KOPT-K1 (cell line): ENCODE measurements around the gene FSTL4.
"Not testable (repeated sequence)": the region's sequence is repeated elsewhere in the genome, so short reads cannot be mapped to it uniquely, and the experiment has no call there.

Source experiments
- H3K27ac ChIP-seq: fragments of 200-600 bp; sonication (generic); 2 replicates; pipeline ENCODE4 v1.5.1; 2016; ENCODE audit warnings: antibody characterized with exemption, mild to moderate bottlenecking, low read depth, low read length; ENCODE audit not compliant: poor library complexity, severe bottlenecking
- H3K36me3 ChIP-seq: fragments of 200-600 bp; sonication (generic); 2 replicates; pipeline ENCODE4 v1.5.1; 2017; ENCODE audit warnings: antibody characterized with exemption, mild to moderate bottlenecking, low read length, moderate library complexity; ENCODE audit not compliant: insufficient read depth
- H3K9me3 ChIP-seq: fragments of 200-600 bp; sonication (generic); 2 replicates; pipeline ENCODE4 v1.5.1; 2017; ENCODE audit warnings: antibody characterized with exemption, low read length, mild to moderate bottlenecking; ENCODE audit not compliant: insufficient read depth, poor library complexity, severe bottlenecking

Gene FSTL4

GRCh38 chr5:133200256-133200655, 412.1 kb downstream of the FSTL4 start:
- no peak overlapping the region for H3K27ac ChIP-seq
- no peaks in the 10 kb centered on the region for H3K36me3 ChIP-seq
- no peaks in the 10 kb centered on the region for H3K9me3 ChIP-seq

DNA sequence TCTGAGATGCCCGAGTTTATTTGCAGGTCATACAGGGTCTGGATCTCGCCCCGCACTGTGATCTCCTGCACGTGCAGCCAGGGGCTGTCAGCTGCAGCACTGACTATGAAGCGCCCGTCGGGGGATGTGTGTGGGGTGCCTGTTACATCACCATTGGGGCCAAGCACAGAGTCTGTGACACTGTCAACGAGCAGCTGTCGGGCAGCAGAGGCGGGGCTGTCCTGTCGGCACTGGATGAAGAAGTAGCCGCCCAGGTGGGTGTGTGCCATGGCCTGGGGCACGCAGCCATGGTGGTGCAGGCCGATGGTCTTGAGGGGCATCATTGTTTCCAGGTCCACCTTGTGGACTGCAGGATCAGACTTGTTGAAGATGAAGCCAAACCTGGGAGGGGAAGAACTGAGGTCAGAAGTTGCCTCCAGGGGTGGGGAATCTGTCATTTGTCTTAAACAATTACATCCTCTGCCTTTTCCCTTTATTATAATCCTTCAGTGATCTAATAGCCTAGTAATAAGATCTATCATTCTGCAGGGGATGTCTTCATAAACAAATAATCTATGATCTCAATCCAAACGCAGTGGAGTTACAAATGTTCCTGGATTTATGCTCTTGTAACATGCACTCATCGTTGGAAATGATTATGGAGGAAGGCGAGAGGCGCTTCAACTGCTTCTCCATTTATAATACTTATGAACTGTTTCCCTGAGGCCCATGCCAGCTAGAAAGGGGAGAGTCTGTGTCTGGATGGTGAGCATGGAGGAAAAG, 412.7 kb downstream of the FSTL4 start:
- Histone ChIP-seq H3K9me3 (no peaks in the 10 kb centered on the region), H3K36me3 (no peaks in the 10 kb centered on the region), H3K27ac (no peak overlapping the region)

- no peak overlapping the region for H3K27ac ChIP-seq
- H3K36me3 ChIP-seq: no peaks in the 10 kb centered on the region
- H3K9me3 ChIP-seq: no peaks in the 10 kb centered on the region
Measured at GRCh38 chr5:133198511-133198910, 413.8 kb downstream of the FSTL4 start.

- no peaks in the 10 kb centered on the region for H3K9me3 ChIP-seq
- H3K36me3 ChIP-seq: no peaks in the 10 kb centered on the region
- H3K27ac ChIP-seq: no peak overlapping the region
Measured at GRCh38 chr5:133196441-133197085, 415.8 kb downstream of the FSTL4 start.

- H3K9me3 ChIP-seq: no peaks in the 10 kb centered on the region
- H3K27ac ChIP-seq: no peak overlapping the region
- no peaks in the 10 kb centered on the region for H3K36me3 ChIP-seq
Measured at GRCh38 chr5:133195250-133195649, 417.1 kb downstream of the FSTL4 start.

GRCh38 chr5:133193794-133194193, 418.5 kb downstream of the FSTL4 start:
- Histone ChIP-seq H3K9me3 (no peaks in the 10 kb centered on the region), H3K27ac (no peak overlapping the region)

DNA sequence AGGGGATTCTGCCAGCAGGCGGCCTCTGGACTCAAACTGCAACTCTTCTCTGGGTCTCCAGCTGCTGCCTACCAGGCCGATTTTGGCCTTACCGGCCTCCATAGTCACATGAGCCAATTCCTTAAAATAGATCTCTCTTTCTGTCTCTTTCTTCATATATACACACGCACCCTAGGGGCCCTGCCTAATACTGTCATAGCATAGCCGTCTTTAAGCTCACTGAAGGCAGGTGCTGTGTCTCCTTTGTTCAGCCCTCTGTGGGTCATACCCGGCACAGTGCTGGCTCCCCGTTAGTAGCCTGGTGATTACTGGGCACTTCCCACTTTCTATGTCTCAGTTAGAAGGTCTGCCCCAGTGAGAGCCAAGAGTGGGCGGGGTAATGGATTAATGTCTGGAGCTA, 419.6 kb downstream of the FSTL4 start:
- Histone ChIP-seq H3K9me3 (no peaks in the 10 kb centered on the region), H3K36me3 (no peaks in the 10 kb centered on the region), H3K27ac (no peak overlapping the region)

More at GRCh38 chr5:133193794-133194193, 418.5 kb downstream of the FSTL4 start:
- no peaks in the 10 kb centered on the region for H3K36me3 ChIP-seq

DNA sequence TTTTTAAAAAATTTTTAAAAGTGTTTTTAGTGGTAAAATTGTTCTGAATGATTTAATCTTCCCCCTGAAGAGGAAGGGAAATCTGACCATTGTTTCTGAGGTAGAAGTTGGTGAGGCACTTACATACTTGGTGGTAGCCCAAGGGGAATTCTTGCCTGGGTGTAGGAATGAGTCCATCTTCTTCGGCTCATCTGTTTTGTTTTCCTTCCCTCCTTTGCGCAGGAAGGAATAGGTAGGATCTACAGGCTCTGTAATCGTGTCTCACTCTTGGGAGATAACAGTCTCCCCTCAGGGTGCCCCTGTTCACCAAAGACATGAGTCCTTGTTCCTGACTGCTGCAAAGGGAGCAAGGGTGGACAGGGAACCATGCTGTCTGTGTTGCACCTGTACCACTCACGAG, 422.5 kb downstream of the FSTL4 start:
- Histone ChIP-seq H3K9me3 (no peaks in the 10 kb centered on the region), H3K27ac (no peak overlapping the region), H3K36me3 (no peaks in the 10 kb centered on the region)

GRCh38 chr5:133179405-133179804, 432.9 kb downstream of the FSTL4 start:
- no peaks in the 10 kb centered on the region for H3K9me3 ChIP-seq
- H3K27ac ChIP-seq: no peak overlapping the region
- H3K36me3 ChIP-seq: no peaks in the 10 kb centered on the region

DNA sequence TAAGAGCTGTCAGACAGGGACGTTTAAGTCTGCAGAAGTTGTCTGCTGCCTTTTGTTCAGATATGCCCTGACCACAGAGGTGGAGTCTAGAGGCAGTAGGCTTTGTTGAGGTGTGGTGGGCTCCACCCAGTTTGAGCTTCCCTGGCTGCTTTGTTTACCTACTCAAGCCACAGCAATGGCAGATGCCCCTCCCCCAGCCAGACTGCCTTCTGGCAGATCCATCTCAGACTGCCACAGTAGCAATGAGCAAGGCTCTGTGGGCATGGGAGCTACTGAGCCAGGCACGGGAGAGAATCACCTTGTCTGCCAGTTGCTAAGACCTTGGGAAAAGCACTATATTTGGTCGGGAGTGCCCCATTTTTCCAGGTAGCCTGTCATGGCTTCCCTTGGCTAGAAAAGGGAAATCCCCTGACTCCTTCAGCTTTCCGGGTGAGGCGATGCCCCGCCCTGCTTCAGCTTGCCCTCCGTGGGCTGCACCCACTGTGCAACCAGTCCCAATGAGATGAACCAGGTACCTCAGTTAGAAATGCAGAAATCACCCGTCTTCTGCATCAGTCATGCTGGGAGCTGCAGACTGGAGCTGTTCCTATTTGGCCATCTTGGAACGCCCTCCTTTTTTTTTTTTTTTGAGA, 441.5 kb downstream of the FSTL4 start:
- H3K36me3 ChIP-seq: not testable (repeated sequence)
- H3K9me3 ChIP-seq: peaks cover 16% of the 10 kb centered on the region
- peak overlapping the region; percentile 31 for H3K27ac ChIP-seq

GRCh38 chr5:133164759-133165158, 447.6 kb downstream of the FSTL4 start:
- peaks cover 13% of the 10 kb centered on the region for H3K9me3 ChIP-seq
- H3K27ac ChIP-seq: peak overlapping the region; percentile 11
- H3K36me3 ChIP-seq: no peaks in the 10 kb centered on the region

DNA sequence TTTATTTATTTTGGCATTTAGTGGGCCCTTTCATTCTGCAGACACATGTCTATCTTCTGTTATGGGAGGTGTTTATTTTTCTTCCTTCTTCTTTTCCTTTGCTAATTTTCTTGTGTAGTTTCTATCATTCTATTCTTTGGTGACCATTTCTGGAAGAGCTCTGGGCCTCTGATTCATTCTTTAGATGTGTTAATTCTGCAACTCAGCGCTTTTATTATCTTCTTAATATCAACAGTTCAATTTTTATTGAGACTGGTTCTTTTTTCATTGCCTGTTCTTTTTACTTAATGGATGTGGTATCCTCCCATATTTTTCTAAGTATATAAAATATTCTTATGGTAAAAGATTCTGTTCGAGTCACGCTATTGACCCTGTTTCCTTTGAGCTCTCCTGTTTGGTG, 448.5 kb downstream of the FSTL4 start:
- Histone ChIP-seq H3K36me3 (no peaks in the 10 kb centered on the region), H3K27ac (no peak overlapping the region), H3K9me3 (peaks cover 4% of the 10 kb centered on the region)

DNA sequence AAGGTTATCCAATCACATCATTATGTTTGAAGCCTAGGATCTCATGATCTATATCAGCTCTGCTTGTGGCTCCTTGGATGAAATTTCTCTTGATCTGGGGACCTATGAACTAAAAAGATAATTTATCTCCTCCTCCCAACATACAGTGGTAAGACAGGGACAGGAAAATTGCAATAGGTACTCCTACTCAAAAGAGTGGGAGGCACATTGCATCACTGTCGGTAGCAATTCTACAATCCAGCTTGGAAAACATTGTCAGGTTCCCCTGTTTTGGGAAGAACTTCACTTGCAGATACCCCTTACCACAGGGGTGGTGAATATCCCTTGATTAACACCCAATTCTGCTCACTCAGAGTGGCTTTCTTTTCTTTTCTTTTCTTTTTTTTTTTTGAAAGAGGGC, 452.8 kb downstream of the FSTL4 start:
- Histone ChIP-seq H3K27ac (no peak overlapping the region), H3K36me3 (no peaks in the 10 kb centered on the region), H3K9me3 (no peaks in the 10 kb centered on the region)

- Histone ChIP-seq H3K36me3 (no peaks in the 10 kb centered on the region), H3K9me3 (no peaks in the 10 kb centered on the region), H3K27ac (no peak overlapping the region)
Measured at GRCh38 chr5:133155326-133155969, 456.9 kb downstream of the FSTL4 start.
